ENCODE results near the gene CPNE4.

CPNE4 gene

GRCh38 chr3:131518680-131519079 is 516.1 kb downstream of the CPNE4 start:
- DNase-seq: no peak

- DNase-seq: no peak
Observed at GRCh38 chr3:131505421-131505820, 529.4 kb downstream of the CPNE4 start.

- peak; percentile 5 for DNase-seq
Observed at GRCh38 chr3:131503320-131503635, 531.5 kb downstream of the CPNE4 start.

- DNase-seq: peak; percentile 87
Observed at GRCh38 chr3:131502530-131503319, 532.1 kb downstream of the CPNE4 start, which contains the start of gene MRPL3. TSS of gene MRPL3 (minus strand) at chr3:131502971. CDS start at chr3:131502821, 150 bp downstream.

- no peak for DNase-seq
Observed at GRCh38 chr3:131501949-131502348, 532.9 kb downstream of the CPNE4 start.

- DNase-seq: no peak
Observed at GRCh38 chr3:131494706-131495105, 540.1 kb downstream of the CPNE4 start.

- no peak for DNase-seq
Observed at GRCh38 chr3:131491775-131492174, 543.0 kb downstream of the CPNE4 start.

- no peak for DNase-seq
Observed at GRCh38 chr3:131491084-131491483, 543.7 kb downstream of the CPNE4 start.

GRCh38 chr3:131486545-131486944 is 548.3 kb downstream of the CPNE4 start:
- peak; percentile 24 for DNase-seq

- no peak for DNase-seq
Observed at GRCh38 chr3:131485119-131485518, 549.7 kb downstream of the CPNE4 start.

- no peak for DNase-seq
Observed at GRCh38 chr3:131484496-131485111, 550.2 kb downstream of the CPNE4 start.
